Measurements from ENCODE around the gene GFOD1. TPM values are rescaled to one million over a fixed set of nuclear protein-coding genes. Genes with fewer than 3 reads are reported as not detected.

GFOD1 gene
- total RNA-seq, 2 experiments from 2014 or later = 22.6 to 35.0 TPM

- DNase-seq (ENCODE audit: low spot score) = no peak
- intact Hi-C loops (cut with micrococcal nuclease; ENCODE audit: unreplicated experiment) = no loop called here
- Histone ChIP-seq H3K27ac (ENCODE audit: low read depth, low read length, poor library complexity, severe bottlenecking) (no peak overlapping the region), H3K4me1 (ENCODE audit: insufficient read depth, low read length, poor library complexity, severe bottlenecking) (peaks cover 25% of the 10 kb centered on the region), H3K79me2 (ENCODE audit: insufficient read depth, low read depth, low read length) (no peaks in the 10 kb centered on the region), H3K9me3 (ENCODE audit: low read length) (no peaks in the 10 kb centered on the region), H3K4me3 (ENCODE audit: low read depth, low read length, poor library complexity, severe bottlenecking) (no peak overlapping the region), H2AFZ (ENCODE audit: low read length) (no peak overlapping the region), H3K4me2 (ENCODE audit: low read length) (no peak overlapping the region), H3K36me3 (ENCODE audit: insufficient read depth, low read length) (peaks cover 2% of the 10 kb centered on the region; the same call in 1 of the 2 replicates), H4K20me1 (ENCODE audit: insufficient read depth, low read length) (no peaks in the 10 kb centered on the region), H3K9me2 (ENCODE audit: insufficient read depth, low read length) (no peaks in the 10 kb centered on the region)
- TF ChIP-seq CTCF (conservative IDR thresholded peaks at IDR 0.05; ENCODE audit: low read length) (no peak), EZH2phosphoT487 (IDR thresholded peaks at IDR 0.05; ENCODE audit: borderline replicate concordance, low read depth, low read length) (no peak)
- no TSS peak for BruUV-seq (replicated peaks)
- ChIA-PET POLR2A (interaction anchor here (0.6 to 2.6 kb wide), 6 partner anchors 8 to 259 kb away, joined by 3 to 8 read pairs (median 4); no protein-coding TSS in a partner anchor), CTCF (ENCODE audit: unreplicated experiment) (interaction anchor here (1.0 kb wide), 1 partner anchor 14 kb away, joined by 4 read pairs; no protein-coding TSS in a partner anchor)
Observed at GRCh38 chr6:13371421-13372072, 115.9 kb downstream of the GFOD1 start.

GRCh38 chr6:13370623-13371022 lies 116.8 kb downstream of the GFOD1 start:
- TF ChIP-seq EZH2phosphoT487 (IDR thresholded peaks at IDR 0.05; ENCODE audit: borderline replicate concordance, low read depth, low read length) (no peak), CTCF (conservative IDR thresholded peaks at IDR 0.05; ENCODE audit: low read length) (no peak)
- H3K4me1 ChIP-seq (ENCODE audit: insufficient read depth, low read length, poor library complexity, severe bottlenecking) = peaks cover 19% of the 10 kb centered on the region
- H3K27ac ChIP-seq (ENCODE audit: low read depth, low read length, poor library complexity, severe bottlenecking) = no peak overlapping the region
- H3K4me2 ChIP-seq (ENCODE audit: low read length) = no peak overlapping the region
- H3K4me3 ChIP-seq (ENCODE audit: low read depth, low read length, poor library complexity, severe bottlenecking) = no peak overlapping the region
- H3K9me3 ChIP-seq (ENCODE audit: low read length) = no peaks in the 10 kb centered on the region
- BruUV-seq (replicated peaks) = no TSS peak
- H4K20me1 ChIP-seq (ENCODE audit: insufficient read depth, low read length) = no peaks in the 10 kb centered on the region
- H3K79me2 ChIP-seq (ENCODE audit: insufficient read depth, low read depth, low read length) = no peaks in the 10 kb centered on the region
- no peaks in the 10 kb centered on the region for H3K9me2 ChIP-seq (ENCODE audit: insufficient read depth, low read length)
- H3K36me3 ChIP-seq (ENCODE audit: insufficient read depth, low read length) = no peaks in the 10 kb centered on the region
- ChIA-PET POLR2A (interaction anchor here (0.8 to 0.9 kb wide), 2 partner anchors 14 to 35 kb away, joined by 3 read pairs; no protein-coding TSS in a partner anchor), CTCF (ENCODE audit: unreplicated experiment) (no interaction called here)
- intact Hi-C loops (cut with micrococcal nuclease; ENCODE audit: unreplicated experiment) = no loop called here
- no peak for DNase-seq (ENCODE audit: low spot score)
- H2AFZ ChIP-seq (ENCODE audit: low read length) = no peak overlapping the region

- Histone ChIP-seq H4K20me1 (ENCODE audit: insufficient read depth, low read length) (no peaks in the 10 kb centered on the region), H2AFZ (ENCODE audit: low read length) (no peak overlapping the region), H3K4me1 (ENCODE audit: insufficient read depth, low read length, poor library complexity, severe bottlenecking) (peaks cover 10% of the 10 kb centered on the region), H3K27ac (ENCODE audit: low read depth, low read length, poor library complexity, severe bottlenecking) (no peak overlapping the region), H3K36me3 (ENCODE audit: insufficient read depth, low read length) (peaks cover 8% of the 10 kb centered on the region), H3K9me3 (ENCODE audit: low read length) (no peaks in the 10 kb centered on the region), H3K4me3 (ENCODE audit: low read depth, low read length, poor library complexity, severe bottlenecking) (no peak overlapping the region), H3K4me2 (ENCODE audit: low read length) (no peak overlapping the region), H3K9me2 (ENCODE audit: insufficient read depth, low read length) (no peaks in the 10 kb centered on the region), H3K79me2 (ENCODE audit: insufficient read depth, low read depth, low read length) (no peaks in the 10 kb centered on the region)
- POLR2A ChIA-PET = interaction anchor here (0.8 to 3.7 kb wide), 4 partner anchors 9 to 36 kb away, joined by 3 to 11 read pairs (median 3); no protein-coding TSS in a partner anchor
- intact Hi-C loops (cut with micrococcal nuclease; ENCODE audit: unreplicated experiment) = no loop called here
- TF ChIP-seq EZH2phosphoT487 (IDR thresholded peaks at IDR 0.05; ENCODE audit: borderline replicate concordance, low read depth, low read length) (no peak), CTCF (conservative IDR thresholded peaks at IDR 0.05; ENCODE audit: low read length) (no peak)
- DNase-seq (ENCODE audit: low spot score) = no peak
- no TSS peak for BruUV-seq (replicated peaks)
- CTCF ChIA-PET (ENCODE audit: unreplicated experiment) = interaction anchor here (0.6 kb wide), 1 partner anchor 85 kb away, joined by 3 read pairs; no protein-coding TSS in a partner anchor
Observed at GRCh38 chr6:13369591-13369990, 117.8 kb downstream of the GFOD1 start.

Measured in OCI-LY7 (cell line).